H1 (cell line): Measurements from ENCODE around the gene NR2F1. TPM values are rescaled to one million over a fixed set of nuclear protein-coding genes. Genes with fewer than 3 reads are reported as not detected.

ENCODE experiments used
- BRCA1 ChIP-seq: IDR thresholded peaks from 2 replicates; pipeline ENCODE4 v1.6.1; 2012; ENCODE audit warnings: low read depth, low read length, improper control_type of control experiment
- CHD2 ChIP-seq: IDR thresholded peaks from 2 replicates; pipeline ENCODE4 v1.6.1; 2012; ENCODE audit warnings: low read length, improper control_type of control experiment
- CHD7 ChIP-seq: fragments of 300-600 bp; sonication (generic); IDR thresholded peaks from 2 replicates; pipeline ENCODE4 v1.7.1; 2012; ENCODE audit warnings: low read length, moderate library complexity, mild to moderate bottlenecking, inconsistent platforms; ENCODE audit not compliant: insufficient replicate concordance
- EP300 ChIP-seq, 2 experiments: IDR thresholded peaks; 1 replicate in 1 of 2; 2 replicates in 1 of 2; pipeline ENCODE4 v1.6.1; 2011 to 2012; ENCODE audit warnings: low read depth in 2 of 2, low read length in 2 of 2, mild to moderate bottlenecking in 2 of 2, borderline replicate concordance in 1 of 2, inconsistent platforms in 1 of 2, moderate library complexity in 1 of 2
- EZH2 ChIP-seq: fragments of 200-600 bp; sonication (generic); IDR thresholded peaks from 2 replicates; pipeline ENCODE4 v1.7.1; 2012; ENCODE audit warnings: low read depth, mild to moderate bottlenecking, moderate library complexity, low read length, inconsistent platforms; ENCODE audit not compliant: severe bottlenecking
- GTF2F1 ChIP-seq: IDR thresholded peaks from 2 replicates; pipeline ENCODE4 v1.6.1; 2012; ENCODE audit warnings: low read depth, low read length, improper control_type of control experiment, borderline replicate concordance
- KDM4A ChIP-seq: IDR thresholded peaks from one replicate; pipeline ENCODE4 v1.7.1; 2012; ENCODE audit warnings: low read depth, mild to moderate bottlenecking, moderate library complexity, low read length, inconsistent platforms; ENCODE audit not compliant: severe bottlenecking
- PHF8 ChIP-seq: fragments of 200-600 bp; sonication (generic); conservative IDR thresholded peaks from 2 replicates; pipeline ENCODE4 v1.7.1; 2012; ENCODE audit warnings: low read depth, mild to moderate bottlenecking, inconsistent platforms, low read length, moderate library complexity
- SUZ12 ChIP-seq: fragments of 200-600 bp; sonication (generic); IDR thresholded peaks from 2 replicates; pipeline ENCODE4 v1.6.1; 2012; ENCODE audit warnings: mild to moderate bottlenecking, inconsistent platforms, low read length, moderate library complexity, mixed read lengths
- TBP ChIP-seq: IDR thresholded peaks from 2 replicates; pipeline ENCODE4 v1.6.1; 2011; ENCODE audit warnings: low read depth, low read length, improper control_type of control experiment
- polyA plus RNA-seq, 7 experiments: library from polyadenylated mRNA; depleted of rRNA in 3 of 7; stranded (reverse) in 5 of 7; unstranded in 2 of 7; fragments of >200 nt in 5 of 7; fragments of 200-250 nt in 2 of 7; gene quantifications; 1 replicate in 5 of 7; 2 replicates in 1 of 7; 4 replicates in 1 of 7; pipeline versions ENCODE4 v1.2.1 to v1.2.3, GENCODE V29; 2011 to 2013; ENCODE audit warnings: missing spikeins in 2 of 7, mixed read lengths in 2 of 7
- total RNA-seq: library from RNA; stranded (reverse); fragmentation: NEBNext Ultra II Directional; extraction: Animal tissue kit (Norgen Biotek cat#: 25700); gene quantifications from 2 replicates; pipeline ENCODE4 v1.2.1, GENCODE V29; 2021

NR2F1 gene
- total and polyA plus RNA-seq, 2 of the 8 experiments (the other 6 are each of a cell fraction or from before 2014, with no cell fraction given), result not detected

- TF ChIP-seq CHD7, result no peak
- TF ChIP-seq CHD2, result no peak
- peak; percentile 50 for TF ChIP-seq EZH2
- no peak for TF ChIP-seq KDM4A
- TF ChIP-seq EP300 (IDR thresholded peaks at IDR 0.05; ENCODE audit: borderline replicate concordance in 1 of 2, low read depth in 2 of 2, low read length in 2 of 2), result no peak
- TF ChIP-seq SUZ12, result peak; percentile 61; the same call in 1 of the 2 replicates
- no peak for TF ChIP-seq BRCA1
- no peak for TF ChIP-seq GTF2F1
- TF ChIP-seq PHF8, result no peak
- 0 out of 2 replicates have a peak, but pooled peaks have one; percentile 24 for TF ChIP-seq TBP
Measured at GRCh38 chr5:93591323-93591945, 8.4 kb downstream of the NR2F1 start (continued).
